ENCODE results near the gene PRMT1.

PRMT1 gene

DNA sequence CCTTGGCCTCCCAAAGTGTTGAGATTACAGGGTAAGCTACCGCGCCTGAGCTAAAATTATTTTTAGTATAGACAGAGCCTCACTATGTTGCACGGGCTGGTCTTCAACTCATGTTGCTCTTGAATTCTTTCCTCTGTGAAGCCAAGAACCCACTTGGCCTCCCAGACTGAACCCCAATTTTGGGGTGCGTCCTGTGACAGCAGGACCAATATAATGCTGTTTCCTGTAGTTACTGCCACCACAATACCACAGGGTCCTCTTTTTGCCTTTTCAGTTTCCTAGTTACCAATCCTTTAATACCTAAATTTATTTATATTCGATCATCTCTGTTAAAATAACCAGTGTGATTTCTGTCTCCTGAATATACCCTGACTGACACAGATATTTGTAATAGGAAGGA, 53.1 kb downstream of the PRMT1 start:
- DNase-seq, result no peak
